HepG2 (cell line): Measurements from ENCODE around the gene ZDHHC16. TPM values are rescaled to one million over a fixed set of nuclear protein-coding genes. Genes with fewer than 3 reads are reported as not detected.

Experiments
- DBP ChIP-seq: sonication (generic); formaldehyde crosslinking; IDR thresholded peaks from 2 replicates; pipeline ENCODE4 v1.4.0; 2020; ENCODE audit warnings: missing genetic modification reagents; ENCODE audit errors: not compliant biosample characterization
- ISX ChIP-seq: sonication (generic); formaldehyde crosslinking; conservative IDR thresholded peaks from 2 replicates; pipeline ENCODE4 v1.5.0; 2020; ENCODE audit warnings: missing genetic modification reagents
- NBN ChIP-seq: fragments of 450-650 bp; conservative IDR thresholded peaks from 2 replicates; pipeline ENCODE4 v1.6.1; 2017
- PHF21A ChIP-seq: sonication (generic); formaldehyde crosslinking; IDR thresholded peaks from 2 replicates; pipeline ENCODE4 v1.5.0; 2020; ENCODE audit warnings: mild to moderate bottlenecking, missing genetic modification reagents
- RFX1 ChIP-seq: fragments of 450-650 bp; IDR thresholded peaks from 2 replicates; pipeline ENCODE4 v1.6.1; 2017
- RNF2 ChIP-seq: fragments of 450-650 bp; conservative IDR thresholded peaks from 2 replicates; pipeline ENCODE4 v1.6.1; 2016; ENCODE audit warnings: low read depth
- TCF7 ChIP-seq: sonication (generic); IDR thresholded peaks from 2 replicates; pipeline ENCODE4 v1.6.1; 2016; ENCODE audit warnings: antibody characterized with exemption, low read depth
- YEATS2 ChIP-seq: sonication (generic); formaldehyde crosslinking; IDR thresholded peaks from 2 replicates; pipeline ENCODE4 v1.4.0; 2020; ENCODE audit warnings: missing genetic modification reagents, borderline replicate concordance
- ZBTB8A ChIP-seq: sonication (generic); formaldehyde crosslinking; IDR thresholded peaks from 2 replicates; pipeline ENCODE4 v1.4.0; 2020; ENCODE audit warnings: mild to moderate bottlenecking, low read depth, missing genetic modification reagents, borderline replicate concordance
- ZFP36 ChIP-seq: fragments of 150-350 bp; IDR thresholded peaks from 2 replicates; pipeline ENCODE4 v1.6.1; 2018; ENCODE audit warnings: borderline replicate concordance, low read length, low read depth; ENCODE audit not compliant: partially characterized antibody
- ZNF18 ChIP-seq: sonication (generic); formaldehyde crosslinking; IDR thresholded peaks from 2 replicates; pipeline ENCODE4 v1.8.0; 2022; ENCODE audit warnings: mild to moderate bottlenecking, missing genetic modification reagents; ENCODE audit not compliant: insufficient replicate concordance
- ZNF362 ChIP-seq: sonication (generic); formaldehyde crosslinking; IDR thresholded peaks from 2 replicates; pipeline ENCODE4 v1.4.0; 2020; ENCODE audit warnings: missing genetic modification reagents, mild to moderate bottlenecking, borderline replicate concordance
- polyA plus RNA-seq, 8 experiments: library from polyadenylated mRNA; depleted of rRNA in 3 of 8; stranded (reverse) in 7 of 8; unstranded in 1 of 8; fragments of >200 nt; fragmentation: Illumina TruSeq in 4 of 8; extraction: Trizol in 4 of 8; gene quantifications; 2 replicates each; pipeline versions ENCODE4 v1.2.1 to v1.2.3, GENCODE V29; 2011 to 2016; ENCODE audit warnings: low read depth in 4 of 8, missing spikeins in 1 of 8, mixed read lengths in 1 of 8; ENCODE audit not compliant: insufficient read depth in 1 of 8
- total RNA-seq, 5 experiments: library from RNA; depleted of rRNA; stranded (reverse); fragments of >200 nt; fragmentation: Illumina TruSeq; extraction: Trizol; gene quantifications; 2 replicates each; pipeline ENCODE4 v1.2.3, GENCODE V29; 2016; ENCODE audit warnings: low read depth in 1 of 5
- TF ChIP-seq, protein P1 (sequence below): IDR thresholded peaks from 2 replicates; pipeline ENCODE4 v1.4.0; 2020; ENCODE audit warnings: mild to moderate bottlenecking, missing genetic modification reagents
- TF ChIP-seq, protein P2 (sequence below): sonication (generic); formaldehyde crosslinking; IDR thresholded peaks from 2 replicates; pipeline ENCODE4 v1.9.0; 2021; ENCODE audit warnings: mild to moderate bottlenecking, missing genetic modification reagents

Gene ZDHHC16
- total and polyA plus RNA-seq, 2 of the 13 experiments (the other 11 are each of a cell fraction or from before 2014, with no cell fraction given), result 40.8 to 41.8 TPM

DNA sequence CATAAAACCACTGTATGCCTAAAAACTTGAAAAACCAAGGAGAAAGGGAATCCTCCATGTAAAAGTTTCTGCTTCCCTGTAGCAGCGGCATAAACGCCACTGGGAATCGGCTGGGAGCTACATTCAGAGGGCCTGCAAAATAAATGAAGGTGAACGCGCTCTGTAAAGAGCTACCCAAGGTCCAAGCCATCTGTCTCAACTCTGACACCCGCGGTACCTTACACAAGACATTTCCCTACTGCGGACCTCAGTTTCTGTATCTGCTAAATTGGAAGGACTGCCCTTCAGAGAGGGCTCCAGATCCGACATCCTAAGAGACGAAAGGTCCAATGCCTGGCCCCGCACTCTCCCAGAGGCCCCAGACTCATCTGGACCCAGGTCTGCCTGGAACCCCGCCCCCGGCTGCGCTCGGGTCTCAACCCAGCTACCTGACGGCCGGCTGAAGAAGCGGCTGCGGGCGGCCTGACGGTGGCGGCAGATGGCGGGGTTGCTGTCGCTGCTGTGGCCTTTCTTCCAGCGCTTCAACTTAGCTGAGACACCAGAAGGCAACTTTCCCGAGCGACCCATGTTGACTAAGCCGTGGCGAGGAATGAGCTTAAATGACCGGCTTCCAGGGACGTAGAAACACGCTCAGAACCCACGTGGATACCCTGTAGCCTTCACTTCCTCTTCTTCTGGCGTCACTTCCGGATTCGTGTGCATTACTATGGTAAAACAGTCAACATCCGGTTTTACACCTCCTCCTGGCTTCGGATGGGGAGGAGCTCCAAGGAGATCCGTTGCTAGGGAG lies 45.1 kb upstream of the ZDHHC16 start, which contains the start of gene RRP12 (continued):
- TF ChIP-seq, protein P1, sequence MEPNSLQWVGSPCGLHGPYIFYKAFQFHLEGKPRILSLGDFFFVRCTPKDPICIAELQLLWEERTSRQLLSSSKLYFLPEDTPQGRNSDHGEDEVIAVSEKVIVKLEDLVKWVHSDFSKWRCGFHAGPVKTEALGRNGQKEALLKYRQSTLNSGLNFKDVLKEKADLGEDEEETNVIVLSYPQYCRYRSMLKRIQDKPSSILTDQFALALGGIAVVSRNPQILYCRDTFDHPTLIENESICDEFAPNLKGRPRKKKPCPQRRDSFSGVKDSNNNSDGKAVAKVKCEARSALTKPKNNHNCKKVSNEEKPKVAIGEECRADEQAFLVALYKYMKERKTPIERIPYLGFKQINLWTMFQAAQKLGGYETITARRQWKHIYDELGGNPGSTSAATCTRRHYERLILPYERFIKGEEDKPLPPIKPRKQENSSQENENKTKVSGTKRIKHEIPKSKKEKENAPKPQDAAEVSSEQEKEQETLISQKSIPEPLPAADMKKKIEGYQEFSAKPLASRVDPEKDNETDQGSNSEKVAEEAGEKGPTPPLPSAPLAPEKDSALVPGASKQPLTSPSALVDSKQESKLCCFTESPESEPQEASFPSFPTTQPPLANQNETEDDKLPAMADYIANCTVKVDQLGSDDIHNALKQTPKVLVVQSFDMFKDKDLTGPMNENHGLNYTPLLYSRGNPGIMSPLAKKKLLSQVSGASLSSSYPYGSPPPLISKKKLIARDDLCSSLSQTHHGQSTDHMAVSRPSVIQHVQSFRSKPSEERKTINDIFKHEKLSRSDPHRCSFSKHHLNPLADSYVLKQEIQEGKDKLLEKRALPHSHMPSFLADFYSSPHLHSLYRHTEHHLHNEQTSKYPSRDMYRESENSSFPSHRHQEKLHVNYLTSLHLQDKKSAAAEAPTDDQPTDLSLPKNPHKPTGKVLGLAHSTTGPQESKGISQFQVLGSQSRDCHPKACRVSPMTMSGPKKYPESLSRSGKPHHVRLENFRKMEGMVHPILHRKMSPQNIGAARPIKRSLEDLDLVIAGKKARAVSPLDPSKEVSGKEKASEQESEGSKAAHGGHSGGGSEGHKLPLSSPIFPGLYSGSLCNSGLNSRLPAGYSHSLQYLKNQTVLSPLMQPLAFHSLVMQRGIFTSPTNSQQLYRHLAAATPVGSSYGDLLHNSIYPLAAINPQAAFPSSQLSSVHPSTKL (CRISPR knock-in tag), result peak; percentile 17; the same call in 1 of the 2 replicates
- TF ChIP-seq PHF21A (CRISPR knock-in tag), result no peak
- TF ChIP-seq, protein P2, sequence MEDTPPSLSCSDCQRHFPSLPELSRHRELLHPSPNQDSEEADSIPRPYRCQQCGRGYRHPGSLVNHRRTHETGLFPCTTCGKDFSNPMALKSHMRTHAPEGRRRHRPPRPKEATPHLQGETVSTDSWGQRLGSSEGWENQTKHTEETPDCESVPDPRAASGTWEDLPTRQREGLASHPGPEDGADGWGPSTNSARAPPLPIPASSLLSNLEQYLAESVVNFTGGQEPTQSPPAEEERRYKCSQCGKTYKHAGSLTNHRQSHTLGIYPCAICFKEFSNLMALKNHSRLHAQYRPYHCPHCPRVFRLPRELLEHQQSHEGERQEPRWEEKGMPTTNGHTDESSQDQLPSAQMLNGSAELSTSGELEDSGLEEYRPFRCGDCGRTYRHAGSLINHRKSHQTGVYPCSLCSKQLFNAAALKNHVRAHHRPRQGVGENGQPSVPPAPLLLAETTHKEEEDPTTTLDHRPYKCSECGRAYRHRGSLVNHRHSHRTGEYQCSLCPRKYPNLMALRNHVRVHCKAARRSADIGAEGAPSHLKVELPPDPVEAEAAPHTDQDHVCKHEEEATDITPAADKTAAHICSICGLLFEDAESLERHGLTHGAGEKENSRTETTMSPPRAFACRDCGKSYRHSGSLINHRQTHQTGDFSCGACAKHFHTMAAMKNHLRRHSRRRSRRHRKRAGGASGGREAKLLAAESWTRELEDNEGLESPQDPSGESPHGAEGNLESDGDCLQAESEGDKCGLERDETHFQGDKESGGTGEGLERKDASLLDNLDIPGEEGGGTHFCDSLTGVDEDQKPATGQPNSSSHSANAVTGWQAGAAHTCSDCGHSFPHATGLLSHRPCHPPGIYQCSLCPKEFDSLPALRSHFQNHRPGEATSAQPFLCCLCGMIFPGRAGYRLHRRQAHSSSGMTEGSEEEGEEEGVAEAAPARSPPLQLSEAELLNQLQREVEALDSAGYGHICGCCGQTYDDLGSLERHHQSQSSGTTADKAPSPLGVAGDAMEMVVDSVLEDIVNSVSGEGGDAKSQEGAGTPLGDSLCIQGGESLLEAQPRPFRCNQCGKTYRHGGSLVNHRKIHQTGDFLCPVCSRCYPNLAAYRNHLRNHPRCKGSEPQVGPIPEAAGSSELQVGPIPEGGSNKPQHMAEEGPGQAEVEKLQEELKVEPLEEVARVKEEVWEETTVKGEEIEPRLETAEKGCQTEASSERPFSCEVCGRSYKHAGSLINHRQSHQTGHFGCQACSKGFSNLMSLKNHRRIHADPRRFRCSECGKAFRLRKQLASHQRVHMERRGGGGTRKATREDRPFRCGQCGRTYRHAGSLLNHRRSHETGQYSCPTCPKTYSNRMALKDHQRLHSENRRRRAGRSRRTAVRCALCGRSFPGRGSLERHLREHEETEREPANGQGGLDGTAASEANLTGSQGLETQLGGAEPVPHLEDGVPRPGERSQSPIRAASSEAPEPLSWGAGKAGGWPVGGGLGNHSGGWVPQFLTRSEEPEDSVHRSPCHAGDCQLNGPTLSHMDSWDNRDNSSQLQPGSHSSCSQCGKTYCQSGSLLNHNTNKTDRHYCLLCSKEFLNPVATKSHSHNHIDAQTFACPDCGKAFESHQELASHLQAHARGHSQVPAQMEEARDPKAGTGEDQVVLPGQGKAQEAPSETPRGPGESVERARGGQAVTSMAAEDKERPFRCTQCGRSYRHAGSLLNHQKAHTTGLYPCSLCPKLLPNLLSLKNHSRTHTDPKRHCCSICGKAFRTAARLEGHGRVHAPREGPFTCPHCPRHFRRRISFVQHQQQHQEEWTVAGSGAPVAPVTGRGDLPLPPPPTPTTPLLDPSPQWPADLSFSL (CRISPR knock-in tag), result no peak
- no peak for TF ChIP-seq ZNF18 (CRISPR knock-in tag)
- no peak for TF ChIP-seq DBP
- TF ChIP-seq ZFP36, result no peak
- peak; percentile 87 for TF ChIP-seq RFX1
- 0 out of 2 replicates have a peak, but pooled peaks have one; percentile 36 for TF ChIP-seq RNF2
- TF ChIP-seq ZBTB8A (CRISPR knock-in tag), result no peak
- no peak for TF ChIP-seq TCF7
- no peak for TF ChIP-seq NBN
- peak; percentile 63; the same call in 1 of the 2 replicates for TF ChIP-seq YEATS2 (CRISPR knock-in tag)
- TF ChIP-seq ZNF362, result no peak
- no peak for TF ChIP-seq ISX (CRISPR knock-in tag)
